Esophagus squamous epithelium (tissue), 5 donors: Measurements from ENCODE around the gene SLC38A6. TPM values are rescaled to one million over a fixed set of nuclear protein-coding genes. Genes with fewer than 3 reads are reported as not detected.

ENCODE experiments used
- DNase-seq: peaks from one replicate; lab custom pipeline; 2025; lab: John Stamatoyannopoulos, UW
- H3K27ac ChIP-seq, 4 donors: fragments of 200-600 bp; sonication (generic); one replicate each; pipeline ENCODE4 v1.5.1; 2016 to 2019; ENCODE audit warnings: mild to moderate bottlenecking in 1 of 4
- H3K27me3 ChIP-seq, 4 donors: fragments of 200-600 bp; sonication (generic); 1 replicate in 3 of 4; 2 replicates in 1 of 4; pipeline versions ENCODE4 v1.5.1 to v1.6.0; 2017 to 2021; ENCODE audit warnings: antibody characterized with exemption in 1 of 4
- H3K36me3 ChIP-seq, 3 donors: fragments of 200-600 bp; sonication (generic); one replicate each; pipeline ENCODE4 v1.5.1; 2016 to 2019
- H3K4me1 ChIP-seq, 3 donors: fragments of 200-600 bp; sonication (generic); one replicate each; pipeline ENCODE4 v1.5.1; 2017 to 2019
- H3K4me3 ChIP-seq, 4 donors: fragments of 200-600 bp; sonication (generic); 1 replicate in 3 of 4; 2 replicates in 1 of 4; pipeline ENCODE4 v1.5.1; 2016 to 2019; ENCODE audit warnings: mild to moderate bottlenecking in 2 of 4, moderate library complexity in 1 of 4
- H3K9me3 ChIP-seq, 3 donors: fragments of 200-600 bp; sonication (generic); one replicate each; pipeline ENCODE4 v1.5.1; 2016 to 2019
- POLR2A ChIP-seq, 4 donors: fragments of 450-650 bp; IDR thresholded peaks; one replicate each; pipeline ENCODE4 v1.6.1; 2017; ENCODE audit warnings: antibody characterized with exemption in 4 of 4, mild to moderate bottlenecking in 4 of 4, moderate library complexity in 3 of 4
- WGBS, 2 donors: methylation state at CpG; one replicate each; pipeline ENCODE4 v1.1.5; 2018; 5-methylcytosine and 5-hydroxymethylcytosine counted together
- intact Hi-C: fragments of 100-400 bp; cut with DNase I; formaldehyde crosslinking; loops from one replicate; pipeline ENCODE4 v1.15.0; 2022
- total RNA-seq, 4 donors: library from RNA; depleted of rRNA; stranded (reverse); fragments of >200 nt; gene quantifications; one replicate each; pipeline ENCODE4 v1.1.0, GENCODE V29; 2016
- TF ChIP-seq, protein P1 (sequence below), 6 experiments: fragments of 450-650 bp in 4 of 6; fragments of 200-600 bp in 2 of 6; sonication (generic) in 2 of 6; IDR thresholded peaks; one replicate each; pipeline ENCODE4 v1.5.1; 2016 to 2019; ENCODE audit warnings: antibody characterized with exemption in 6 of 6, mild to moderate bottlenecking in 4 of 6, moderate library complexity in 4 of 6
- donor health status: DM: yes; HTN: yes; CAD: no.

Gene SLC38A6
- 10 to 100 TPM in 1 of 4 donors, 1 to 10 TPM in 3; 2.5 to 14.1 (median 8.1) TPM for total RNA-seq

DNA sequence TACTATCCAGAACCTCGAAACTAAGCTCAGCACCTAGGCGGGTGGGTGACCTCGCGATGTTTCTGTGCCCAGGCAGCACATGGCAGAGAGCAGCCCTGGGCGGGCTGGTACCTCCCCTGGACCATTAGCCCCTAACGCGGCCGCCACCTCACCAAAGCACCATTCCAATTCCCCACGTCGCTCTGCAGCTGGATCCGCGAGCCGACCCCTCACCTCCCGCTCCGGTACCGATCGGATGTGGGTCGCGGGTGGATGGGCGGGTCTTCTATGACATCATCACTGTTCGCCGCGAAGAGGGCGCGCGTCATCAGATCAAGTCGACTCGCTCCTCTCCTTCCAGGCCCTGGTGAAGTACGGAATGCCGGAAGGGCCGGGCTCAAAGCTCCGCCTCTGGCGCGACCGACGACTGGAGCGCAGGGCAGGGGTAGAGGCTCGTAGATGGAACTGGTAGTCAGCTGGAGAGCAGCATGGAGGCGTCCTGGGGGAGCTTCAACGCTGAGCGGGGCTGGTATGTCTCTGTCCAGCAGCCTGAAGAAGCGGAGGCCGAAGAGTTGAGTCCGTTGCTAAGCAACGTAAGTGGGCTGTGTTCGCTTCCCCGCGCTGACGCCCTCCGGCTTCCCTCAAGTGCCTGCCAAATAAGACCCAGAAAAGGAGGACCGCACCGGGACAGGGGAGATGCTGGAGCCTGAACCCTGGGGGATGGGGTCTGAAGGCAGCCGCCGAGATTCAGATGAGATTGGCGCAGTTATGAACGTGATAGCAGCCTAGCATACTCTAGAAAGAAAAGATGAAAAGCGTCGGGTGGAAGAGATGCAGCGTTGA lies at the start of gene SLC38A6, which contains the start of gene TRMT5:
Gene SLC38A6, plus strand, starts transcription at position 435 of the 822 bp plus-strand sequence. Its CDS starts 33 bp downstream, at position 468.
Gene TRMT5, minus strand, starts transcription at position 269 of the 822 bp plus-strand sequence. Its CDS starts 106 bp downstream, at position 163.
- Histone ChIP-seq H3K4me1 (peaks cover 5 to 45% (median 21%) of the 10 kb centered on the region in 3 donors), H3K27me3 (no peaks in the 10 kb centered on the region), H3K36me3 (peaks cover 0 to 21% (median 0%) of the 10 kb centered on the region in 3 donors), H3K4me3 (peak within 1 kb of the TSS; percentile 74 to 94 (median 79)), H3K27ac (peak within 1 kb of the TSS; percentile 86 to 96 (median 90)), H3K9me3 (no peaks in the 10 kb centered on the region)
- peak; percentile 59 for DNase-seq
- WGBS, 2 donors = 0 to 1% methylated on average over 10 to 22 of the region's 59 CpGs
- intact Hi-C loops = no loop called here
- TF ChIP-seq, protein P1, sequence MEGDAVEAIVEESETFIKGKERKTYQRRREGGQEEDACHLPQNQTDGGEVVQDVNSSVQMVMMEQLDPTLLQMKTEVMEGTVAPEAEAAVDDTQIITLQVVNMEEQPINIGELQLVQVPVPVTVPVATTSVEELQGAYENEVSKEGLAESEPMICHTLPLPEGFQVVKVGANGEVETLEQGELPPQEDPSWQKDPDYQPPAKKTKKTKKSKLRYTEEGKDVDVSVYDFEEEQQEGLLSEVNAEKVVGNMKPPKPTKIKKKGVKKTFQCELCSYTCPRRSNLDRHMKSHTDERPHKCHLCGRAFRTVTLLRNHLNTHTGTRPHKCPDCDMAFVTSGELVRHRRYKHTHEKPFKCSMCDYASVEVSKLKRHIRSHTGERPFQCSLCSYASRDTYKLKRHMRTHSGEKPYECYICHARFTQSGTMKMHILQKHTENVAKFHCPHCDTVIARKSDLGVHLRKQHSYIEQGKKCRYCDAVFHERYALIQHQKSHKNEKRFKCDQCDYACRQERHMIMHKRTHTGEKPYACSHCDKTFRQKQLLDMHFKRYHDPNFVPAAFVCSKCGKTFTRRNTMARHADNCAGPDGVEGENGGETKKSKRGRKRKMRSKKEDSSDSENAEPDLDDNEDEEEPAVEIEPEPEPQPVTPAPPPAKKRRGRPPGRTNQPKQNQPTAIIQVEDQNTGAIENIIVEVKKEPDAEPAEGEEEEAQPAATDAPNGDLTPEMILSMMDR (IDR thresholded peaks at IDR 0.05) = peak in 1 of 6 experiments; percentile 37
- peak in 2 of 4 donors; percentile 26 to 45 for TF ChIP-seq POLR2A (IDR thresholded peaks at IDR 0.05)

DNA sequence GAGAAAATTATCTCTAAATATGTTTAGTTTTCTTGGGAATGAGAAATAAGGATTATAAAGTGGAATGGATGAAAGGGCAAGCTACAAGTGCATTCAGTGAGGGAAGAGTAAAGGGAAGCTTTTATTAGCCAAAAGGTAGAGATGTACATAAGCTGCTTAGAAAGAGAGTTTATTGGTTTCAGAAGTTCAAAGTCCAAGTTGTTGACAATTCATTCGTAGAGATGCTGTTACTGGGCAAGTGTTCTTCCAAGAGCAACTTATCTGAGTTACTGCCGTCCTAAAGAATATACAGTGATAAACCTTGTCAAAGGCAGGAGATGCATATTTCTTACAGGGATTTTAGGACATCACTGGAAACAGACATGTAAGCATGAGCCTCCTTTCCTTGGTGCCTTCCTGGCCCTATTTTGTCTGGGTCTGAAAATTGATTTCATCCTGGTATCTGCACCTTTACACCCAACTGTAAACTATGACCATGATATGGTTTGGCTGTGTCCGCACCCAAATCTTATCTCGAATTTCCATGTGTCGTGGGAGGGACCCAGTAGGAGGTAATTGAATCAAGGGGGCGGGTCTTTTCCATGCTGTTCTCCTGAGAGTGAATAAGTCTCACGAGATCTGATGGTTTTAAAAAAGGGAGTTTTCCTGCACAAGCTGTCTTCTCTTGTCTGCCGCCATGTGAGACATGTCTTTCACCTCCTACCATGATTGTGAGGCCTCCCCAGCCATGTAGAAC lies 47.0 kb upstream of the SLC38A6 start:
- WGBS, 2 donors = 85 to 88% methylated on average over 8 of the region's 8 CpGs
- no peaks in the 10 kb centered on the region for H3K9me3 ChIP-seq
- no peak overlapping the region for H3K27ac ChIP-seq
- TF ChIP-seq, protein P1 (IDR thresholded peaks at IDR 0.05) = no peak
- no peak for TF ChIP-seq POLR2A (IDR thresholded peaks at IDR 0.05)
- DNase-seq = no peak
- no peak overlapping the region for H3K4me3 ChIP-seq
- H3K27me3 ChIP-seq = no peaks in the 10 kb centered on the region
- H3K36me3 ChIP-seq = no peaks in the 10 kb centered on the region
- H3K4me1 ChIP-seq = no peaks in the 10 kb centered on the region
- intact Hi-C loops = no loop called here

DNA sequence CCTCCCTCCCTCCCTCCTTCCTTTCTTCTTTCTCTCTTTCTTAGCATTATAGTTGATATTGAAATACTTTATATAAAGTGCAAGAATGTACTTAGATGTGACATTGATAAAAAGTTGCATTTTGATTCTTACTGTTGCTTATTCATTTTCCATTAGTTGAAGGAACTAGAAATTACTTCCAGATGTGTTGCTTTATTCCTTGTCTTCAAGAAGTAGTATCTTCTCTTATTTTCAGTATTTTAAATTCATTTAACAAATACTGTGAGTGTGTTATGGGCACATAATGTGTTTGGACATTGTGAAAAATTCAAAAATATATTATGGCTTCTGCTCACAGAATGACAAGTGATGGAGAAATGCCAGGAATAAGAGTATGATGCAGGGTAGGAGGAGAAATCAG lies 45.7 kb upstream of the SLC38A6 start:
- Histone ChIP-seq H3K4me1 (no peaks in the 10 kb centered on the region), H3K27me3 (no peaks in the 10 kb centered on the region), H3K27ac (no peak overlapping the region), H3K36me3 (no peaks in the 10 kb centered on the region), H3K4me3 (no peak overlapping the region), H3K9me3 (no peaks in the 10 kb centered on the region)
- DNase-seq = no peak
- intact Hi-C loops = no loop called here
- TF ChIP-seq, protein P1 (IDR thresholded peaks at IDR 0.05) = no peak
- no peak for TF ChIP-seq POLR2A (IDR thresholded peaks at IDR 0.05)

DNA sequence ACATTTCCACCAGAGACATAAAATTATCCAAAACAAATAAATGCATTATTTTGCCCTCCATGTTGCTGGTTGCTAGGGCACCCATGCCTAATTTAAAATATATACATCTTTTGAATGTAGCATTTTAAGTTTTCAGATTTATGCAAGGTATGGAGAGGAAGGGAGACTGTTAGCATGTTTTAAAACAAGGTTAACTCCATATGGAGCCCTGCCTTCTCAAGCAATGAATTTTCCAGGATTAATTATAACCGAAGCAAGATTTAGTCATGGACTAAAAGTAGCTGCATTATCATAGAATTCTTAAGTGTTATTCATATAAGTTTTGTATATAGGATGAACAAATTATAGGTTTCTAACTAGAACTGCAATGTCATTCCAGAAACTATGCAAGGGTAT lies 37.4 kb upstream of the SLC38A6 start:
- Histone ChIP-seq H3K9me3 (no peaks in the 10 kb centered on the region), H3K36me3 (no peaks in the 10 kb centered on the region), H3K27me3 (no peaks in the 10 kb centered on the region), H3K27ac (no peak overlapping the region), H3K4me3 (no peak overlapping the region), H3K4me1 (no peaks in the 10 kb centered on the region)
- no peak for DNase-seq
- intact Hi-C loops = no loop called here
- 83 to 96% methylated on average over 1 of the region's 1 CpG for WGBS, 2 donors
- TF ChIP-seq, protein P1 (IDR thresholded peaks at IDR 0.05) = no peak
- no peak for TF ChIP-seq POLR2A (IDR thresholded peaks at IDR 0.05)

DNA sequence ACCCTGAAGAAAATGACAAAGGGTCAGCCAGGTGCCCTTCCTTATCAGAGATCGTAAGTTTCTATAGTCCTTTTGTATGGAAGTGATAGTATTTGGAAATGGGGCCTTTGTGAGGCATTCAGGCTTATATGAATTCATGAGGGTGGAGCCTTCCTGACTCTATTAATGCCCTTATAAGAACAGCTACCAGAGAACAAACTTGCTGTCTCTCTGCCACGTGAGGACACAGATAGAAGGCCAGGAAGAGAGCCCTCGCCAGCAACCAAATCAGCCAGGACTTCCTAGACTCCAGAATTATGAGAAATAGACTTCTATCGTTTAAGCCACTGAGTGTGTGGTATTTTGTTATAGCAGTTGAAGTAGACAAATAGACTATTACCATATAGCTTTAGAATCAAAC lies 36.8 kb upstream of the SLC38A6 start:
- Histone ChIP-seq H3K27me3 (no peaks in the 10 kb centered on the region), H3K4me3 (no peak overlapping the region), H3K36me3 (no peaks in the 10 kb centered on the region), H3K27ac (no peak overlapping the region), H3K9me3 (no peaks in the 10 kb centered on the region), H3K4me1 (no peaks in the 10 kb centered on the region)
- intact Hi-C loops = no loop called here
- no peak for DNase-seq
- TF ChIP-seq POLR2A (IDR thresholded peaks at IDR 0.05) = no peak
- TF ChIP-seq, protein P1 (IDR thresholded peaks at IDR 0.05) = no peak
- WGBS, 2 donors = 61 to 75% methylated on average over 4 of the region's 4 CpGs
